ENCODE data around the gene ERN2. TPM values are rescaled to one million over a fixed set of nuclear protein-coding genes. Genes with fewer than 3 reads are reported as not detected.
"Not testable (repeated sequence)": the region's sequence is repeated elsewhere in the genome, so short reads cannot be mapped to it uniquely, and the experiment has no call there.

The ERN2 gene
- total and polyA plus RNA-seq, 12 donors: 0.20 to 2.7 (median 1.3) TPM; not detected in 1

DNA sequence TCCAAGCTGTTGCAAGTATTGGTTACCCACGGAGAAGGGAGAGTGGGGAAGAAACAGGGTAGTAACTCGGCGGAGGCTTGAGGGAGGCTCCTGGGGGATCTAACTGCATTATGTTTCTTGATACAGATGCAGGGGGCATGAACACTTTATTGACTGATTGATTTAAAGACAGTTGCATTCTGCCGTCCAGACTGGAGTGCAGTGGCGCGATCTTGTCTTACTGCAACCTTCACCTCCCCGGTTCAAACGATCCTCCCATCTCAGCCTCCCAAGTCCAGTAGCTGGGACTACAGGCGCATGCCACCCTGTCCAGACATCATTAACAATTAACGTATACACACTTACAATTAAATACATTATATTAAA, 15.1 kb upstream of the ERN2 start:
- WGBS, 4 donors: 47 to 62% (median 52%) methylated on average over 8 to 10 of the region's 10 CpGs
- intact Hi-C loops (cut with DNase I): no loop called here
- no peak for TF ChIP-seq POLR2A (IDR thresholded peaks at IDR 0.05)
- TF ChIP-seq, protein P1, sequence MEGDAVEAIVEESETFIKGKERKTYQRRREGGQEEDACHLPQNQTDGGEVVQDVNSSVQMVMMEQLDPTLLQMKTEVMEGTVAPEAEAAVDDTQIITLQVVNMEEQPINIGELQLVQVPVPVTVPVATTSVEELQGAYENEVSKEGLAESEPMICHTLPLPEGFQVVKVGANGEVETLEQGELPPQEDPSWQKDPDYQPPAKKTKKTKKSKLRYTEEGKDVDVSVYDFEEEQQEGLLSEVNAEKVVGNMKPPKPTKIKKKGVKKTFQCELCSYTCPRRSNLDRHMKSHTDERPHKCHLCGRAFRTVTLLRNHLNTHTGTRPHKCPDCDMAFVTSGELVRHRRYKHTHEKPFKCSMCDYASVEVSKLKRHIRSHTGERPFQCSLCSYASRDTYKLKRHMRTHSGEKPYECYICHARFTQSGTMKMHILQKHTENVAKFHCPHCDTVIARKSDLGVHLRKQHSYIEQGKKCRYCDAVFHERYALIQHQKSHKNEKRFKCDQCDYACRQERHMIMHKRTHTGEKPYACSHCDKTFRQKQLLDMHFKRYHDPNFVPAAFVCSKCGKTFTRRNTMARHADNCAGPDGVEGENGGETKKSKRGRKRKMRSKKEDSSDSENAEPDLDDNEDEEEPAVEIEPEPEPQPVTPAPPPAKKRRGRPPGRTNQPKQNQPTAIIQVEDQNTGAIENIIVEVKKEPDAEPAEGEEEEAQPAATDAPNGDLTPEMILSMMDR (IDR thresholded peaks at IDR 0.05): peak in 1 of 6 experiments; percentile 17

DNA sequence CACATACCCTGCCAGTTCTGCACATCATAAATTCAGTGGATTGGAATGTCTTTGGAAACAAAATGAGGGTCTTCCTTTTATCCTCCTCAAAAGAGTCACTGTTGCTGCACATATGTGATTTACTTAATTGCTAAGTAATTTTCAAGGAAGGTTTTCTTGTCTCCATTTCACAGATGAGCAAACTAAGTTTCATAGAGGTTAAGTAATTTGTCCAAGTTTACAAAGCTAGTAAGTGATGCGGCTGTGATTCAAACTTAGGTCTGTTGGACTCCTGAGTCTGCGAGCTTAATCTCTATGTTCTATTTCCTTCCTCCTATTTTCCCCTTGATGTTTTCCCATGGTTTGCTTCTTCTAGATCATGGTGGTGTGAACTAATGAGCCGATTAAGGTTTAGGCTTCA, 13.7 kb upstream of the ERN2 start:
- H3K9me3 ChIP-seq (replicated peaks in 1 of 3): no peaks in the 10 kb centered on the region
- H3K36me3 ChIP-seq (replicated peaks in 1 of 2): no peaks in the 10 kb centered on the region
- no peaks in the 10 kb centered on the region for H3K4me1 ChIP-seq (replicated peaks in 1 of 2)
- DNase-seq: no peak
- intact Hi-C loops (cut with DNase I): no loop called here
- H3K27me3 ChIP-seq: no peaks in the 10 kb centered on the region
- no peak overlapping the region for H3K27ac ChIP-seq
- 87 to 93% (median 89%) methylated on average over 3 of the region's 3 CpGs for WGBS, 4 donors
- no peak overlapping the region for H3K4me3 ChIP-seq
- TF ChIP-seq, protein P1 (IDR thresholded peaks at IDR 0.05): no peak
- no peak for TF ChIP-seq POLR2A (IDR thresholded peaks at IDR 0.05)

More for the DNA sequence above, 15.1 kb upstream of the ERN2 start:
- H3K4me1 ChIP-seq (replicated peaks in 1 of 2): no peaks in the 10 kb centered on the region
- no peaks in the 10 kb centered on the region for H3K9me3 ChIP-seq (replicated peaks in 1 of 3)
- H3K27ac ChIP-seq: no peak overlapping the region
- H3K4me3 ChIP-seq: no peak overlapping the region
- no peaks in the 10 kb centered on the region for H3K27me3 ChIP-seq
- no peaks in the 10 kb centered on the region for H3K36me3 ChIP-seq (replicated peaks in 1 of 2)
- no peak for DNase-seq

DNA sequence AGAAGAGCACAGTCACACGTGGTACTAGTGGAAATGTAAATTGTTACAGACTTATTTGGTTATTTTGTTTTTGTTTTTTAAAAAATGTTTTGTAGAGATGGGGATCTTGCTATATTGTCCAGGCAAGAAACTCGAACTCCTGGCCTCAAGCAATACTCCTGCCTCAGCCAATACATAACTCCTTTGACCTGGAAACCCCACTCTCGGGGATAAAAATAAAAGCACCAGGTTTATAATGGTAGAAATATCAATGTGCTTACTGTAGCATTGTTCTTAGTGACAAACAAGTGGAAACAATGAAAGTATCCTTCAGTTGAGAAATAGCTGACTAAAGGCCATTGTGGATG, 11.7 kb upstream of the ERN2 start:
- H3K4me3 ChIP-seq: no peak overlapping the region
- TF ChIP-seq, protein P1 (IDR thresholded peaks at IDR 0.05): no peak
- TF ChIP-seq POLR2A (IDR thresholded peaks at IDR 0.05): no peak
- no peak overlapping the region for H3K27ac ChIP-seq
- no peak for DNase-seq
- no peaks in the 10 kb centered on the region for H3K4me1 ChIP-seq (replicated peaks in 1 of 2)
- no peaks in the 10 kb centered on the region for H3K27me3 ChIP-seq
- H3K9me3 ChIP-seq (replicated peaks in 1 of 3): no peaks in the 10 kb centered on the region
- no peaks in the 10 kb centered on the region for H3K36me3 ChIP-seq (replicated peaks in 1 of 2)
- intact Hi-C loops (cut with DNase I): no loop called here
- 56 to 73% (median 68%) methylated on average over 3 of the region's 3 CpGs for WGBS, 4 donors

DNA sequence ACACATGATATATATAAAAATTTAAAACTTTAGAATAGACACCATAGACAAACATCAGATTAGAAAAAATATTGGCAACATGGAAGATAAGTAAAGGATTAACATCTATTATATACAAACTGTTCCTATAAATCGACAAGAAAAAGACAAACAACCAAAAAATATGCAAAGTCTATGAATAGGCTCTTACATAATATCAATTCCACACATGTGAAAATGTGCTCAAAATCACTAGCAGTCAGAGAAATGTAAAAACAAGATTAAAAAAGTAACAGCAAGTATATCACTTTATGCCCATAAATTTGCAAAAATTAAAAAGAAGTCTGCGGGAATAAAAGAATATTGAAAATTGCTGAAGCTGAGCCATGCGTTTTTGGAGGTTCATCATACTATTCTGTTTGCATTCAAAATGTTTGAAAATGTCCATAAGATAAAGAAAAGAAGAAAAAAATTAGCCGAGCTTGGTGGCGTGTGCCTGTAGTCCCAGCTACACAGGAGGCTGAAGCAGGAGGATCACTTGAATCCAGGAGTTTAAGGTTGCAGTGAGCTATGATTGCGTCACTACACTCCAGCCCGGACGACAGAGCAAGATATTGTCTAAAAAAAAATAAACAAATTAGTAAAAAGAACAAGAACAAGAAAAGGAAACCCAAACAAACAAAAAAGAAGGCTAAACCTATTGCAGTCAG, 11.2 kb upstream of the ERN2 start:
- Histone ChIP-seq H3K9me3 (replicated peaks in 1 of 3) (no peaks in the 10 kb centered on the region), H3K36me3 (replicated peaks in 1 of 2) (no peaks in the 10 kb centered on the region), H3K4me3 (no peak overlapping the region), H3K27ac (no peak overlapping the region), H3K27me3 (no peaks in the 10 kb centered on the region), H3K4me1 (replicated peaks in 1 of 2) (no peaks in the 10 kb centered on the region)
- WGBS, 4 donors: 65 to 76% (median 73%) methylated on average over 8 of the region's 8 CpGs
- intact Hi-C loops (cut with DNase I): no loop called here
- DNase-seq: no peak
- TF ChIP-seq, protein P1 (IDR thresholded peaks at IDR 0.05): no peak
- no peak for TF ChIP-seq POLR2A (IDR thresholded peaks at IDR 0.05)

DNA sequence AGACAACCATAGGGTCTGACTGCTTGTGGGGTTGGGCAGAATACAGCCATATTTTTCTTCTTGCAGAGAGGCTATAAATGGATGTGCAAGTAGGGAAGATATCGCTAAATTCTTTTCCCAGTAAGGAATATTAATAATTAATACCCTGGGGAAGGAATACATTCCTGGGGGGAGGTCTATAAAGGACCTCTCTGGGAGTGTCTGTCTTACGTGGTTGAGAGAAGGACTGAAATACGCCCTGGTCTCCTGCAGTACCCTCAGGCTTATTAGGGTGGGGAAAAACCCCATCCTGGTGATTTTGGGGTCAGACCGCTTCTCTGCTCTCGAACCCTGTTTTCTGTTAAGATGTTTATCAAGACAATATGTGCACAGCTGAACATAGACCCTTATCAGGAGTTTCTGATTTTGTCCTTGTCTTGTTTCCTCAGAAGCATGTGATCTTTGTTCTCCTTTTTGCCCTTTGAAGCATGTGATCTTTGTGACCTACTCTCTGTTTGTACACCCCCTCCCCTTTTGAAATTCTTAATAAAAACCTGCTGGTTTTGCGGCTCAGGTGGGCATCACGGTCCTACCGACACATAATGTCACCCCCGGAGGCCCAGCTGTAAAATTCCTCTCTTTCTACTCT, 9.7 kb upstream of the ERN2 start:
- H3K27ac ChIP-seq; intact Hi-C loops (cut with DNase I); H3K9me3 ChIP-seq (replicated peaks in 1 of 3); H3K27me3 ChIP-seq; H3K4me1 ChIP-seq (replicated peaks in 1 of 2); H3K4me3 ChIP-seq; H3K36me3 ChIP-seq (replicated peaks in 1 of 2); DNase-seq: not testable (repeated sequence)
- WGBS, 4 donors: 75 to 80% (median 77%) methylated on average over 9 of the region's 9 CpGs

All from adrenal gland (tissue), 12 donors.